ENCODE measurements around the gene SLC25A3.
A peak's percentile ranks its signal among the peaks of the same experiment; 100 is the strongest.
"Not testable (repeated sequence)": the region's sequence is repeated elsewhere in the genome, so short reads cannot be mapped to it uniquely, and the experiment has no call there.

SLC25A3 gene

GRCh38 chr12:98579835-98580234 is 13.7 kb upstream of the SLC25A3 start:
- Mint-ChIP-seq H3K4me3 (no peak overlapping the region), H3K27me3 (ENCODE audit: low read depth) (peaks cover 14% of the 10 kb centered on the region), H3K4me1 (ENCODE audit: low read depth) (no peaks in the 10 kb centered on the region), H3K9me3 (peaks cover 3% of the 10 kb centered on the region), H3K36me3 (ENCODE audit: low read depth) (no peaks in the 10 kb centered on the region), H3K27ac (no peak overlapping the region)

GRCh38 chr12:98580695-98581094 is 12.8 kb upstream of the SLC25A3 start:
- Mint-ChIP-seq H3K4me1 (ENCODE audit: low read depth) (no peaks in the 10 kb centered on the region), H3K27me3 (ENCODE audit: low read depth) (peaks cover 14% of the 10 kb centered on the region), H3K4me3 (no peak overlapping the region), H3K36me3 (ENCODE audit: low read depth) (no peaks in the 10 kb centered on the region), H3K27ac (no peak overlapping the region), H3K9me3 (peaks cover 3% of the 10 kb centered on the region)

- H3K27ac Mint-ChIP-seq, result no peak overlapping the region
- no peak overlapping the region for H3K4me3 Mint-ChIP-seq
- peaks cover 14% of the 10 kb centered on the region for H3K27me3 Mint-ChIP-seq (ENCODE audit: low read depth)
- H3K4me1 Mint-ChIP-seq (ENCODE audit: low read depth), result no peaks in the 10 kb centered on the region
- H3K9me3 Mint-ChIP-seq, result peaks cover 3% of the 10 kb centered on the region
- H3K36me3 Mint-ChIP-seq (ENCODE audit: low read depth), result no peaks in the 10 kb centered on the region
Observed at GRCh38 chr12:98581101-98581500, 12.4 kb upstream of the SLC25A3 start.

GRCh38 chr12:98582093-98582492 is 11.4 kb upstream of the SLC25A3 start:
- Mint-ChIP-seq H3K27me3 (ENCODE audit: low read depth) (peaks cover 14% of the 10 kb centered on the region), H3K4me3 (no peak overlapping the region), H3K4me1 (ENCODE audit: low read depth) (no peaks in the 10 kb centered on the region), H3K36me3 (ENCODE audit: low read depth) (no peaks in the 10 kb centered on the region), H3K27ac (no peak overlapping the region), H3K9me3 (no peaks in the 10 kb centered on the region)

- Mint-ChIP-seq H3K27ac (no peak overlapping the region), H3K36me3 (ENCODE audit: low read depth) (no peaks in the 10 kb centered on the region), H3K4me1 (ENCODE audit: low read depth) (no peaks in the 10 kb centered on the region), H3K27me3 (ENCODE audit: low read depth) (peaks cover 5% of the 10 kb centered on the region), H3K4me3 (no peak overlapping the region), H3K9me3 (no peaks in the 10 kb centered on the region)
Observed at GRCh38 chr12:98587084-98587483, 6.4 kb upstream of the SLC25A3 start.

GRCh38 chr12:98591209-98591608 is 2.3 kb upstream of the SLC25A3 start:
- H3K27ac Mint-ChIP-seq, result peak overlapping the region; percentile 52
- peaks cover 13% of the 10 kb centered on the region for H3K36me3 Mint-ChIP-seq (ENCODE audit: low read depth)
- no peaks in the 10 kb centered on the region for H3K27me3 Mint-ChIP-seq (ENCODE audit: low read depth)
- H3K4me3 Mint-ChIP-seq, result peak overlapping the region; percentile 45
- H3K9me3 Mint-ChIP-seq, result no peaks in the 10 kb centered on the region
- peaks cover 20% of the 10 kb centered on the region for H3K4me1 Mint-ChIP-seq (ENCODE audit: low read depth)

GRCh38 chr12:98592825-98593322 is 612 bp upstream of the SLC25A3 start:
- Mint-ChIP-seq H3K4me3 (peak overlapping the region; percentile 98), H3K9me3 (no peaks in the 10 kb centered on the region), H3K27me3 (ENCODE audit: low read depth) (no peaks in the 10 kb centered on the region), H3K36me3 (ENCODE audit: low read depth) (peaks cover 13% of the 10 kb centered on the region), H3K27ac (peak overlapping the region; percentile 94), H3K4me1 (ENCODE audit: low read depth) (peaks cover 26% of the 10 kb centered on the region)

- Mint-ChIP-seq H3K9me3 (no peaks in the 10 kb centered on the region), H3K36me3 (ENCODE audit: low read depth) (peaks cover 17% of the 10 kb centered on the region), H3K4me1 (ENCODE audit: low read depth) (peaks cover 26% of the 10 kb centered on the region), H3K4me3 (peak overlapping the region; percentile 98), H3K27me3 (ENCODE audit: low read depth) (no peaks in the 10 kb centered on the region), H3K27ac (peak overlapping the region; percentile 94)
Observed at GRCh38 chr12:98594050-98594835, 757 bp downstream of the SLC25A3 start.

GRCh38 chr12:98595243-98595988 is 1.9 kb downstream of the SLC25A3 start:
- H3K9me3 Mint-ChIP-seq, result no peaks in the 10 kb centered on the region
- H3K4me1 Mint-ChIP-seq (ENCODE audit: low read depth), result peaks cover 26% of the 10 kb centered on the region
- H3K27me3 Mint-ChIP-seq (ENCODE audit: low read depth), result no peaks in the 10 kb centered on the region
- H3K4me3 Mint-ChIP-seq, result peak overlapping the region; percentile 98
- peak overlapping the region; percentile 94 for H3K27ac Mint-ChIP-seq
- H3K36me3 Mint-ChIP-seq (ENCODE audit: low read depth), result peaks cover 20% of the 10 kb centered on the region

GRCh38 chr12:98597313-98597712 is 3.8 kb downstream of the SLC25A3 start:
- not testable (repeated sequence) for H3K27me3 Mint-ChIP-seq (ENCODE audit: low read depth); H3K4me3 Mint-ChIP-seq; H3K27ac Mint-ChIP-seq; H3K9me3 Mint-ChIP-seq
- H3K4me1 Mint-ChIP-seq (ENCODE audit: low read depth), result peaks cover 26% of the 10 kb centered on the region
- H3K36me3 Mint-ChIP-seq (ENCODE audit: low read depth), result peaks cover 25% of the 10 kb centered on the region

- Mint-ChIP-seq H3K36me3 (ENCODE audit: low read depth) (peaks cover 26% of the 10 kb centered on the region), H3K27me3 (ENCODE audit: low read depth) (no peaks in the 10 kb centered on the region), H3K4me3 (no peak overlapping the region), H3K9me3 (no peaks in the 10 kb centered on the region), H3K4me1 (ENCODE audit: low read depth) (peaks cover 1% of the 10 kb centered on the region), H3K27ac (no peak overlapping the region)
Observed at GRCh38 chr12:98601924-98602323, 8.4 kb downstream of the SLC25A3 start.

GRCh38 chr12:98606359-98606988 is 13.0 kb downstream of the SLC25A3 start:
- H3K27me3 Mint-ChIP-seq (ENCODE audit: low read depth), result no peaks in the 10 kb centered on the region
- H3K27ac Mint-ChIP-seq, result no peak overlapping the region
- no peak overlapping the region for H3K4me3 Mint-ChIP-seq
- H3K9me3 Mint-ChIP-seq, result no peaks in the 10 kb centered on the region
- peaks cover 2% of the 10 kb centered on the region for H3K4me1 Mint-ChIP-seq (ENCODE audit: low read depth)
- H3K36me3 Mint-ChIP-seq (ENCODE audit: low read depth), result peaks cover 14% of the 10 kb centered on the region

GRCh38 chr12:98610596-98610995 is 17.1 kb downstream of the SLC25A3 start:
- Mint-ChIP-seq H3K4me1 (ENCODE audit: low read depth) (peaks cover 6% of the 10 kb centered on the region), H3K4me3 (no peak overlapping the region), H3K27ac (no peak overlapping the region), H3K27me3 (ENCODE audit: low read depth) (no peaks in the 10 kb centered on the region), H3K9me3 (no peaks in the 10 kb centered on the region), H3K36me3 (ENCODE audit: low read depth) (no peaks in the 10 kb centered on the region)

- Mint-ChIP-seq H3K36me3 (ENCODE audit: low read depth) (peaks cover 2% of the 10 kb centered on the region), H3K27ac (peak overlapping the region; percentile 64), H3K4me1 (ENCODE audit: low read depth) (peaks cover 4% of the 10 kb centered on the region), H3K4me3 (no peak overlapping the region), H3K9me3 (no peaks in the 10 kb centered on the region), H3K27me3 (ENCODE audit: low read depth) (no peaks in the 10 kb centered on the region)
Observed at GRCh38 chr12:98612696-98613334, 19.3 kb downstream of the SLC25A3 start.

Measured in T-helper 1 cell treated with Interleukin-12 subunit alpha and Interleukin-12 subunit beta and Interleukin-4 antibody, amounts not matched to agents 30 μg/mL and 1 μg/mL, for 36 hours (primary cell).